ENCODE results near the gene PCK2. TPM values are rescaled to one million over a fixed set of nuclear protein-coding genes. Genes with fewer than 3 reads are reported as not detected.

PCK2 gene
- total and polyA plus RNA-seq, 2 of the 13 experiments (the other 11 are each of a cell fraction or from before 2014, with no cell fraction given) = 129 to 272 TPM

- TF ChIP-seq ZNF331 (CRISPR knock-in tag; IDR thresholded peaks at IDR 0.05) (no peak), MAFK (conservative IDR thresholded peaks at IDR 0.05 in 1 of 2, IDR thresholded peaks at IDR 0.05 in 1 of 2; ENCODE audit: low read length in 2 of 2) (0 out of 4 replicates have a peak, but pooled peaks of 1 of the 2 experiments have one; percentile 3), ZNF570 (CRISPR knock-in tag; IDR thresholded peaks at IDR 0.05; ENCODE audit: borderline replicate concordance) (0 out of 2 replicates have a peak, but pooled peaks have one; percentile 45), ZNF691 (CRISPR knock-in tag; IDR thresholded peaks at IDR 0.05; ENCODE audit: borderline replicate concordance, low read depth) (peak; percentile 72; the same call in 1 of the 2 replicates), FOXJ3 (CRISPR knock-in tag; IDR thresholded peaks at IDR 0.05; ENCODE audit: borderline replicate concordance) (peak; percentile 53; the same call in 1 of the 2 replicates), ZNF724P (CRISPR knock-in tag; IDR thresholded peaks at IDR 0.05; ENCODE audit: borderline replicate concordance) (0 out of 2 replicates have a peak, but pooled peaks have one; percentile 69), IRX3 (CRISPR knock-in tag; IDR thresholded peaks at IDR 0.05; ENCODE audit: borderline replicate concordance, low read depth) (0 out of 2 replicates have a peak, but pooled peaks have one; percentile 64), TEF (CRISPR knock-in tag; IDR thresholded peaks at IDR 0.05) (no peak), ZNF567 (CRISPR knock-in tag; IDR thresholded peaks at IDR 0.05; ENCODE audit: borderline replicate concordance) (no peak), MEIS1 (CRISPR knock-in tag; IDR thresholded peaks at IDR 0.05; ENCODE audit: borderline replicate concordance) (peak; percentile 54; the same call in 1 of the 2 replicates)
- TF ChIP-seq, protein P1, sequence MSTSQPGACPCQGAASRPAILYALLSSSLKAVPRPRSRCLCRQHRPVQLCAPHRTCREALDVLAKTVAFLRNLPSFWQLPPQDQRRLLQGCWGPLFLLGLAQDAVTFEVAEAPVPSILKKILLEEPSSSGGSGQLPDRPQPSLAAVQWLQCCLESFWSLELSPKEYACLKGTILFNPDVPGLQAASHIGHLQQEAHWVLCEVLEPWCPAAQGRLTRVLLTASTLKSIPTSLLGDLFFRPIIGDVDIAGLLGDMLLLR (CRISPR knock-in tag; IDR thresholded peaks at IDR 0.05) = 0 out of 2 replicates have a peak, but pooled peaks have one; percentile 26
- TF ChIP-seq, protein P2, sequence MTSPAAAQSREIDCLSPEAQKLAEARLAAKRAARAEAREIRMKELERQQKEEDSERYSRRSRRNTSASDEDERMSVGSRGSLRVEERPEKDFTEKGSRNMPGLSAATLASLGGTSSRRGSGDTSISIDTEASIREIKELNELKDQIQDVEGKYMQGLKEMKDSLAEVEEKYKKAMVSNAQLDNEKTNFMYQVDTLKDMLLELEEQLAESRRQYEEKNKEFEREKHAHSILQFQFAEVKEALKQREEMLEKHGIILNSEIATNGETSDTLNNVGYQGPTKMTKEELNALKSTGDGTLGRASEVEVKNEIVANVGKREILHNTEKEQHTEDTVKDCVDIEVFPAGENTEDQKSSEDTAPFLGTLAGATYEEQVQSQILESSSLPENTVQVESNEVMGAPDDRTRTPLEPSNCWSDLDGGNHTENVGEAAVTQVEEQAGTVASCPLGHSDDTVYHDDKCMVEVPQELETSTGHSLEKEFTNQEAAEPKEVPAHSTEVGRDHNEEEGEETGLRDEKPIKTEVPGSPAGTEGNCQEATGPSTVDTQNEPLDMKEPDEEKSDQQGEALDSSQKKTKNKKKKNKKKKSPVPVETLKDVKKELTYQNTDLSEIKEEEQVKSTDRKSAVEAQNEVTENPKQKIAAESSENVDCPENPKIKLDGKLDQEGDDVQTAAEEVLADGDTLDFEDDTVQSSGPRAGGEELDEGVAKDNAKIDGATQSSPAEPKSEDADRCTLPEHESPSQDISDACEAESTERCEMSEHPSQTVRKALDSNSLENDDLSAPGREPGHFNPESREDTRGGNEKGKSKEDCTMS (CRISPR knock-in tag; conservative IDR thresholded peaks at IDR 0.05) = 0 out of 2 replicates have a peak, but pooled peaks have one; percentile 22
- TF ChIP-seq, protein P3, sequence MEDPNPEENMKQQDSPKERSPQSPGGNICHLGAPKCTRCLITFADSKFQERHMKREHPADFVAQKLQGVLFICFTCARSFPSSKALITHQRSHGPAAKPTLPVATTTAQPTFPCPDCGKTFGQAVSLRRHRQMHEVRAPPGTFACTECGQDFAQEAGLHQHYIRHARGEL (CRISPR knock-in tag; IDR thresholded peaks at IDR 0.05) = no peak
- TF ChIP-seq, protein P4, sequence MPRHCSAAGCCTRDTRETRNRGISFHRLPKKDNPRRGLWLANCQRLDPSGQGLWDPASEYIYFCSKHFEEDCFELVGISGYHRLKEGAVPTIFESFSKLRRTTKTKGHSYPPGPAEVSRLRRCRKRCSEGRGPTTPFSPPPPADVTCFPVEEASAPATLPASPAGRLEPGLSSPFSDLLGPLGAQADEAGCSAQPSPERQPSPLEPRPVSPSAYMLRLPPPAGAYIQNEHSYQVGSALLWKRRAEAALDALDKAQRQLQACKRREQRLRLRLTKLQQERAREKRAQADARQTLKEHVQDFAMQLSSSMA (CRISPR knock-in tag; IDR thresholded peaks at IDR 0.05) = 0 out of 2 replicates have a peak, but pooled peaks have one; percentile 71
These were observed 1.5 kb upstream of the PCK2 start (continued) for GRCh38 chr14:24092505-24093206.
